Right lobe of liver (tissue), 4 donors: ENCODE results near the gene MMP15.

ENCODE experiments used
- POLR2A ChIP-seq: fragments of 450-650 bp; IDR thresholded peaks from one replicate; pipeline ENCODE4 v1.6.1; 2017; ENCODE audit warnings: antibody characterized with exemption, mild to moderate bottlenecking
- TF ChIP-seq, protein P1 (sequence below), 4 donors: fragments of 200-600 bp in 3 of 4; fragments of 450-650 bp in 1 of 4; IDR thresholded peaks; one replicate each; pipeline versions ENCODE4 v1.5.1 to v1.8.0; 2016 to 2022; ENCODE audit warnings: antibody characterized with exemption in 4 of 4, mild to moderate bottlenecking in 2 of 4
- donor health status: DM: no; HTN: no; CAD: no.
- donor health status: DM: no; HTN: no; CAD: no.
- donor health status: DM: no; HTN: yes; CAD: no.

GRCh38 chr16:58013201-58013956, 12.2 kb upstream of the MMP15 start:
- TF ChIP-seq, protein P1, sequence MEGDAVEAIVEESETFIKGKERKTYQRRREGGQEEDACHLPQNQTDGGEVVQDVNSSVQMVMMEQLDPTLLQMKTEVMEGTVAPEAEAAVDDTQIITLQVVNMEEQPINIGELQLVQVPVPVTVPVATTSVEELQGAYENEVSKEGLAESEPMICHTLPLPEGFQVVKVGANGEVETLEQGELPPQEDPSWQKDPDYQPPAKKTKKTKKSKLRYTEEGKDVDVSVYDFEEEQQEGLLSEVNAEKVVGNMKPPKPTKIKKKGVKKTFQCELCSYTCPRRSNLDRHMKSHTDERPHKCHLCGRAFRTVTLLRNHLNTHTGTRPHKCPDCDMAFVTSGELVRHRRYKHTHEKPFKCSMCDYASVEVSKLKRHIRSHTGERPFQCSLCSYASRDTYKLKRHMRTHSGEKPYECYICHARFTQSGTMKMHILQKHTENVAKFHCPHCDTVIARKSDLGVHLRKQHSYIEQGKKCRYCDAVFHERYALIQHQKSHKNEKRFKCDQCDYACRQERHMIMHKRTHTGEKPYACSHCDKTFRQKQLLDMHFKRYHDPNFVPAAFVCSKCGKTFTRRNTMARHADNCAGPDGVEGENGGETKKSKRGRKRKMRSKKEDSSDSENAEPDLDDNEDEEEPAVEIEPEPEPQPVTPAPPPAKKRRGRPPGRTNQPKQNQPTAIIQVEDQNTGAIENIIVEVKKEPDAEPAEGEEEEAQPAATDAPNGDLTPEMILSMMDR (IDR thresholded peaks at IDR 0.05) = no peak
- TF ChIP-seq POLR2A = no peak
